IPS-11a (cell line): ENCODE data around the gene PEX11B.
"Not testable (repeated sequence)": the region's sequence is repeated elsewhere in the genome, so short reads cannot be mapped to it uniquely, and the experiment has no call there.

Source experiments
- H3K4me3 ChIP-seq: one replicate; pipeline ENCODE4 v1.5.1; 2013; ENCODE audit warnings: low read depth, low read length, control low read depth

PEX11B gene

GRCh38 chr1:145953861-145954260 lies 35.3 kb upstream of the PEX11B start:
- no peak overlapping the region for H3K4me3 ChIP-seq

DNA sequence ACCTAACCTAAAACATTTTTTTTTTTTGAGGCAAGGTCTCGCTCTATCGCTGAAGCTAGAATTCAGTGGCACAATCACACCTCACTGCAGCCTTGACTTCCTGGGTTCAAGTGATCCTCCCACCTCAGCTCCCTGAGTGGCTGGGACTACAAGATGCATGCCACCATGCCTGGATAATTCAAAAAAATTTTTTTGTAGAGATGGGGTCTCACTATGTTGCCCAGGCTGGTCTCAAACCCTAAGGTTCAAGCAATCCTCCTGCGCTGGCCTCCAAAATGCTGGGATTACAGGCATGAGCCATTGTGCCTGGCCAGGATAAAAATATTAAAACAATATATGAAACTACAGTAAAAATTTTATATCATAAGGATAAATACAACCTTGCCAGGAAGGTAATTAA lies 34.4 kb upstream of the PEX11B start:
- no peak overlapping the region for H3K4me3 ChIP-seq

GRCh38 chr1:145951526-145951925 lies 33.0 kb upstream of the PEX11B start:
- H3K4me3 ChIP-seq: no peak overlapping the region

GRCh38 chr1:145949219-145949618 lies 30.7 kb upstream of the PEX11B start:
- H3K4me3 ChIP-seq: no peak overlapping the region

GRCh38 chr1:145947551-145947950 lies 29.0 kb upstream of the PEX11B start:
- H3K4me3 ChIP-seq: no peak overlapping the region

DNA sequence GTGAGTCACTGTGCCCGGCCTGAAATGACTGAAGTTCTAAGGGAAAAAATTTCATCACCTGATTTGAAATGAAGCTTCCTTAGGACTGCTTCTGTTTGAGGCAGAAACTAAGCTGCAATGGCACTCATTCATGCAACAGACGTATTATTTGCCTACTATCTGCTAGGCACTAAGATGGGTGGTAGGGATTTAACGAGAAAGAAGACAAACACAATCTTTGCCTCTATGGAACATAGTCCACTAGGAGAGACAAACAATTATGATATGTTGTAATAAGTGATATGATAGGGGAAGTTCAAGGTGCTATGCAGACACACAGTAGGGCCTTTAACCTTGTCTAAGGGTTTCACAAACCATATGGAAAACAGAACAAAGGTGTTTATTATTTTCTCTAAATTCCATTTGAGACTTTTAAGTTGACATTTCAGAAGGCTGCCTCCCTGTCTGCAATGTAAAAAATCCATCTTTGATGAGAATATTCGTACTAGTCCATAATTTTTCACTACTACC lies 28.0 kb upstream of the PEX11B start:
- H3K4me3 ChIP-seq: no peak overlapping the region

DNA sequence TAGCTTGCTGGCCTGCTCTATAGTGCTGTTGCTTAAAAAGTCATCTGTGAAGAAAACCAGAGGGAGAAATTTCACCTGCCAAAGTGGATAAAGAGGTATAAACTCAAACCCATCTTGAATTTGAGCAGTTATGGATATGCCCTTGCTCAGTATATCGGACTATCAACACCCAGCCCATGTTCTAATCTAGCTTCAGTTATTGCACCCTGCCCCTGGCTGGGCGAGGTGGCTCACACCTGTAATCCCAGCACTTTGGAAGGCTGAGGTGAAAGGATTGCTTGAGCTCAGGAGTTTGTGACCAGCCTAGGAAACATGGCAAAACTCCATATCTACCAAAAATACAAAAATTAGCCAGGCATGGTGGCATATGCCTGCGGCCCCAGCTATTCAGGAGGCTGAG lies 26.0 kb upstream of the PEX11B start:
- H3K4me3 ChIP-seq: no peak overlapping the region

DNA sequence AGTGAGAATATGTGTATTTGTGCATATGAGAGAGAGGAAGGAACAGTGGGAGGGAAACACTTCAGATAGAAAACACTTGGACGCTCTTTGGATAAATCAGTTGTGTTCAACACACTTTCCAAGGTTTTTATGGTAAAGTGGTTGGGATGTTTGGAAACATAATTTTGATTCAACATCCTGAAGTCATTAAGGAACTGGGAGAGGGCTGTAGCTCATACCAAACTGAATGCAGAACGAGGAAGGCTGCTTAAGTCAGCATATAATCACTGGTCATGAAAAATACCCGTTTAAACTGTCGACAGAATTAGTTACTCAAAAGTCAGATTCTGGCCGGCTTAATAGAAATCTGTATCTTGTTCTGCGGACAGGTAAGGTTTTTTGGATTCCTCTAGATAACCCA lies 24.4 kb upstream of the PEX11B start:
- no peak overlapping the region for H3K4me3 ChIP-seq

DNA sequence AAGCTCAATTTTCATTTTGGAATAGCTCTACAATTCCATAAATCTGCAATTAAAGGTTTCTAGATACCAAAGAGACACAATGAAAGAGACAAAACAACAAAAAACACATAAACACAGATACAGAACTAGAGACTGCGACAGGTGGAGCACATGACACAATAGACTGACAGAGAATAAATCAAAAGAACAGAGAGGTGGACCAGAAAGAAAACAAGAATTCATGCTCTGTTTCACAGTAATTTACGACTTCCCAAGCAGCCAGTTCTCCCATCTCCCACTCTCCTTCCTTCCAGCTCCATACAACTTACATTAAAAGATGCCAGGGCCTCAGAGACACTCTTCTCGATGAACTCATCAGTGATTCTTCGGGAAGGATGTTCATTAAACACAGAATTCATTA lies 23.9 kb upstream of the PEX11B start:
- no peak overlapping the region for H3K4me3 ChIP-seq

- no peak overlapping the region for H3K4me3 ChIP-seq
Measured at GRCh38 chr1:145937436-145937835, 18.9 kb upstream of the PEX11B start.

GRCh38 chr1:145936247-145936646 lies 17.7 kb upstream of the PEX11B start:
- H3K4me3 ChIP-seq: no peak overlapping the region

DNA sequence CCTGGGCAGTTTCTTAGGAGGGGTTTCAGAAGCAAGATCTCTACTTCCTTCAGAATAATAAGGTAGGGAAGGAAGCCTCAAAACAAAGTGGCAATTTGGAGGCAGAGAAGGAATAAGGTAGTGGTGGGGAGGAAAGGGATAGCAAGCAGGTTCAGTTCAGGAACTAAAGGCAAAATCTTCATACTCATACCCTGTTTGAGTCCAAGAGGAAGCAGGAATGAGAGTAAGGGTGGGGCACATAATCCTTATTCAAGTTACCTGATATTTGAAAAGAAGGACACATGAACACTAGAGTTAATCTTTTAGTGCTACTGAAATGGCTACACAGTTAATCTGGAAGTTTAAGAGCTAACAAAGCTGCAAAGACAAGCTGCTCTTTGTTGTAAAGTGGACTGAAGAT lies 17.2 kb upstream of the PEX11B start:
- no peak overlapping the region for H3K4me3 ChIP-seq

- not testable (repeated sequence) for H3K4me3 ChIP-seq
Measured at GRCh38 chr1:145932522-145933009, 14.0 kb upstream of the PEX11B start.

GRCh38 chr1:145927916-145928643 lies 9.6 kb upstream of the PEX11B start:
- peak overlapping the region; percentile 75 for H3K4me3 ChIP-seq

- peak within 1 kb of the TSS; percentile 75 for H3K4me3 ChIP-seq
Measured at GRCh38 chr1:145927063-145927886, 8.8 kb upstream of the PEX11B start, which contains the start of gene RBM8A. RBM8A (minus strand) TSS chr1:145927484; CDS start chr1:145927426, 58 bp downstream.

DNA sequence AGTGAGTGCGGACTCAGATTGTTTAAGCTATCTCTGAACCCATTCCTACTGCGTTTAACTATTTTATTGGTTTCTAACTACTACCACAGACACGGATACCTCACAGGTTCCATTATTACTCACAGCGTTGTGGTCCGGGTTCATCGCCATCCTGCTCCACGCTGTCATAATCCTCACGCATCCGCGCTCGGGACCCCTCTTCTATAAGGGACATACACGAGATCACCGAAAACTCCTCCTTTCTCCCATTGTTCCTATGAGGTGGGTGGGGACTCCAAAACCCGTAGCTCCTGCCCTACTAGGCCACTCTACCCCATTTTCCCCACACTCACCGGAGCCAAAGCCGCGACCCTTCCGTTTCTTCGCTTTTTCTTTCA lies 8.2 kb upstream of the PEX11B start:
- peak overlapping the region; percentile 75 for H3K4me3 ChIP-seq

DNA sequence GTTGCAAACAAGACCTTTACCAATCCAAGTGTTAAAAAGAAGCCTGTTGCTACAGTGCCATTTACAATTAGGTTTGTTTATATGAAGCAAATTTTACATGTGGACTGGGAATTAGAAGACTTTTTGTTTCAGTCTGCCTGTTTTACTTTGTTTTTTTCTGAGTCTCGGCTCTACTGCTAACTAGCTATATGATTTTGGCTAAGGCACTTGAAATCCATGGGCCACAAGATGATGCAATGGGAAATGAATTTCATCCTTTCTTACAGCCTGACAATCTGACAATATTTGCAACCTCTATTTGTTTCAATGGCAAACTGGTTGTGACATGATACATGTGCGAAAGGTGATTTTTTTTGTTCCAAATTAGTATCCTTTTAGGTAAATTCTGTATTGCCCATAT lies 3.7 kb upstream of the PEX11B start:
- no peak overlapping the region for H3K4me3 ChIP-seq

- not testable (repeated sequence) for H3K4me3 ChIP-seq
Measured at GRCh38 chr1:145920297-145920696, 1.8 kb upstream of the PEX11B start.

- peak overlapping the region; percentile 56 for H3K4me3 ChIP-seq
Measured at GRCh38 chr1:145918992-145919939, 749 bp upstream of the PEX11B start.

DNA sequence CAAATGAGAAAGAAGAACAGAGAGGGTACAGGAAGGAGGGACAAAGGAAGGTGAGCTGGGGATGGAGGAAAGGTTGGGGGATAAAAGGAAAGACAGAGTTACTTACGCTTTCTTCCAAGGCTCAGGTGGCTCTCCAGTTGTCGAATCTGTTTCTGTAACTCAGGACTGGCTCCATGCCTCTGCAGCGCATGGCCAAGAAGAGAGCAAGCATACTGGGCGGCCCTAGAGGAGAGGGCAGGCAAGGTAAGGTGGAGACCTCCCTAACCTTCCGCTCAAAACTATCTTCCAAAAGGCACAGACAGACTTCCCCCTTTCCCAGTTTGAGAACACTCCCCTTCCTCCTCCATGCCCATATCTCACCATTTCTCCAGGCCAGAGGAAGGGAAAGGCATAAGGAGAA lies 922 bp downstream of the PEX11B start:
- peak overlapping the region; percentile 56 for H3K4me3 ChIP-seq

DNA sequence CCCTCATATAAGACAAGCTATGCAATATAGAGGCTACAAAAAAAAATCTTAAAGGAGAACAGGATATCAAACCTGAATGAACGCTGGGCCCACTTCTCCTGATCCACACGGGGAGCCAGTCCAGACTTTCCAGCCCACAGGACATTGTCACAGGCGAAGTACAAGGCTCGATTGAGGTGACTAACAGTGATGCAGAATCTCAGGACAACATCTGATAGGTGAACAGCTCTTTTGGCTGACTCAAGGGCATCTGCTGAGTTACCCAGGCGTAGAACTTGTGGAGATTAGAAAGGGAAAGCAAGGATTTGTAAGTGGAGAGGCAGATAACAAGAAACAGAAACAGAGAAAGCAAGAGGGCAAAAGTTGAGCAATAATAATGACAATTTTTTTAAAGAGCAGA lies 1.8 kb downstream of the PEX11B start:
- no peak overlapping the region for H3K4me3 ChIP-seq
